ENCODE data around the gene RNASET2. TPM values are rescaled to one million over a fixed set of nuclear protein-coding genes. Genes with fewer than 3 reads are reported as not detected.

Gene RNASET2
- total and polyA plus RNA-seq, 4 donors, result 17.7 to 37.2 (median 25.0) TPM

DNA sequence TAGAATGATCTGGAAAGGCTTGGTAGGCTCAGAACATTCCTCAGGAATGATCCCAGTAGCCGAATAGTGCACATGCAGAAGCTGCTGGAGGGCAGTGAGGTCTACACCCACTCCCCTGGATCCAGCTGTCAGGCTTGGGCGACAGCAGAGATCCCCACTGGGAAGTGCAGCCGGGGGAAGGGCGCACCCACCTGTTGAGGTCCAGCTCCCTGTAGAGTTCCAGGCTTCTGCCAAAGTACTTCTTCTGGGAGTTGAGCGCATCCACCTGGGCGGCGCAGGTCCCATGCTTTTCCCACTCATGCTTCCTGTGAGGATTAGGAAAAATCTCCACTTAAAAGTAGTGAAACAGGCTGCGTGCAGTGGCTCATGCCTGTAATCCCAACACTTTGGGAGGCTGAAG lies 17.6 kb downstream of the RNASET2 start:
- 98% methylated on average over 8 of the region's 8 CpGs for WGBS
- TF ChIP-seq HNF4A (conservative IDR thresholded peaks at IDR 0.05) (no peak), FOXA2 (IDR thresholded peaks at IDR 0.05) (no peak)
- no peak overlapping the region for H3K4me3 ChIP-seq (ENCODE audit: low read depth in 1 of 3, low read length in 3 of 3)
- no peak overlapping the region for H3K9ac ChIP-seq (ENCODE audit: low read depth in 1 of 2, low read length in 2 of 2)
- no peaks in the 10 kb centered on the region for H3K4me1 ChIP-seq (ENCODE audit: control insufficient read depth in 4 of 4, insufficient read depth in 4 of 4, low read length in 3 of 4)
- H3K27me3 ChIP-seq (ENCODE audit: control insufficient read depth in 4 of 4, insufficient read depth in 4 of 4, low read length in 3 of 4), result no peaks in the 10 kb centered on the region
- H3K9me3 ChIP-seq (ENCODE audit: control insufficient read depth in 4 of 4, low read length in 3 of 4), result no peaks in the 10 kb centered on the region
- DNase-seq (ENCODE audit: low spot score), result no peak
- peaks cover 0 to 21% (median 13%) of the 10 kb centered on the region in 4 donors for H3K36me3 ChIP-seq (ENCODE audit: control insufficient read depth in 4 of 4, insufficient read depth in 3 of 4, low read depth in 1 of 4, low read length in 3 of 4)
- H3K27ac ChIP-seq (ENCODE audit: low read depth in 1 of 2, low read length in 2 of 2), result no peak overlapping the region

DNA sequence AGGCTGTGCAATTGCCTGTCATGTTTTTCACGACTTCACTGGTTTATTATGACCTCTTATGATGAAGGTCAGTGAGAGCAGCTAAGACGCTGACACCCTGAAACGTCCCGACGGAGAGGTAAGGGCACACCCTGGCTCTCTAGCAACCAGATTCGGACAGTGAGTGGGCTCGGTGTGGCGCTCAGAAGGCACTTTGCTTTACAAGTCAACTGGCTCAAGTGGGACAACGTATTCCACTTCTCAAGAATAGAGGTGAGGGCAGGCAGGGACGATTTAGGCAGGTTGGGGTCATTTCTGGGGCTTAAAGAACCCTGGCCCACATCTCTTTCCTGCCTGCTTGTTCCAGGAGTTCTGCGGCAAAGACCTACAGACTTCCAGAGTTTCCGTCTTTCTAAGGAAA lies 18.2 kb downstream of the RNASET2 start:
- TF ChIP-seq, protein P1, sequence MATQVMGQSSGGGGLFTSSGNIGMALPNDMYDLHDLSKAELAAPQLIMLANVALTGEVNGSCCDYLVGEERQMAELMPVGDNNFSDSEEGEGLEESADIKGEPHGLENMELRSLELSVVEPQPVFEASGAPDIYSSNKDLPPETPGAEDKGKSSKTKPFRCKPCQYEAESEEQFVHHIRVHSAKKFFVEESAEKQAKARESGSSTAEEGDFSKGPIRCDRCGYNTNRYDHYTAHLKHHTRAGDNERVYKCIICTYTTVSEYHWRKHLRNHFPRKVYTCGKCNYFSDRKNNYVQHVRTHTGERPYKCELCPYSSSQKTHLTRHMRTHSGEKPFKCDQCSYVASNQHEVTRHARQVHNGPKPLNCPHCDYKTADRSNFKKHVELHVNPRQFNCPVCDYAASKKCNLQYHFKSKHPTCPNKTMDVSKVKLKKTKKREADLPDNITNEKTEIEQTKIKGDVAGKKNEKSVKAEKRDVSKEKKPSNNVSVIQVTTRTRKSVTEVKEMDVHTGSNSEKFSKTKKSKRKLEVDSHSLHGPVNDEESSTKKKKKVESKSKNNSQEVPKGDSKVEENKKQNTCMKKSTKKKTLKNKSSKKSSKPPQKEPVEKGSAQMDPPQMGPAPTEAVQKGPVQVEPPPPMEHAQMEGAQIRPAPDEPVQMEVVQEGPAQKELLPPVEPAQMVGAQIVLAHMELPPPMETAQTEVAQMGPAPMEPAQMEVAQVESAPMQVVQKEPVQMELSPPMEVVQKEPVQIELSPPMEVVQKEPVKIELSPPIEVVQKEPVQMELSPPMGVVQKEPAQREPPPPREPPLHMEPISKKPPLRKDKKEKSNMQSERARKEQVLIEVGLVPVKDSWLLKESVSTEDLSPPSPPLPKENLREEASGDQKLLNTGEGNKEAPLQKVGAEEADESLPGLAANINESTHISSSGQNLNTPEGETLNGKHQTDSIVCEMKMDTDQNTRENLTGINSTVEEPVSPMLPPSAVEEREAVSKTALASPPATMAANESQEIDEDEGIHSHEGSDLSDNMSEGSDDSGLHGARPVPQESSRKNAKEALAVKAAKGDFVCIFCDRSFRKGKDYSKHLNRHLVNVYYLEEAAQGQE (IDR thresholded peaks at IDR 0.05), result no peak
- TF ChIP-seq JUND (IDR thresholded peaks at IDR 0.05) (no peak), YY1 (IDR thresholded peaks at IDR 0.05) (no peak)
- DNase-seq (ENCODE audit: low spot score), result no peak

DNA sequence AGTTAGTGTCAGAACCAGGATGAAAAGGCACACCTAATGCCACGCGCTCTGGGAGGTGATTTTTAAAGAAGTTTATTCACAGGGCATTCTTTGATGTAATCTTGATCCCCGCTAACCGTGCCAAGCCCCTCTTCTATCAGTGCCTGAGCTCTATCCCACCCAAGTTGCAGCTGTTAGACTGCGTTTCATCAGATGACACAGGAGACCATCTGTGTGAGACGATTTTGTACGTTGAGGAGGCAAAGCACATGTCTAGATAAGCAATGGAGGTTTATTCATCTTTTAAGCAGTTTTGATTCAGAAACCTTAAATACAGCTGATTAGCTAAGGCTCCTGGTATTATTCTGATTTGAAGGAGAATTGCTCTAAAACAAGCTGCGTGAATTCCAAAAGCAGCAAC lies 18.6 kb downstream of the RNASET2 start:
- H3K4me3 ChIP-seq (ENCODE audit: low read depth in 1 of 3, low read length in 3 of 3), result no peak overlapping the region
- H3K4me1 ChIP-seq (ENCODE audit: control insufficient read depth in 4 of 4, insufficient read depth in 4 of 4, low read length in 3 of 4), result no peaks in the 10 kb centered on the region
- H3K27ac ChIP-seq (ENCODE audit: low read depth in 1 of 2, low read length in 2 of 2), result no peak overlapping the region
- TF ChIP-seq, protein P2, sequence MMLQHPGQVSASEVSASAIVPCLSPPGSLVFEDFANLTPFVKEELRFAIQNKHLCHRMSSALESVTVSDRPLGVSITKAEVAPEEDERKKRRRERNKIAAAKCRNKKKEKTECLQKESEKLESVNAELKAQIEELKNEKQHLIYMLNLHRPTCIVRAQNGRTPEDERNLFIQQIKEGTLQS (IDR thresholded peaks at IDR 0.05), result no peak
- TF ChIP-seq FOXA2 (IDR thresholded peaks at IDR 0.05), result no peak
- no peak for TF ChIP-seq RXRA (IDR thresholded peaks at IDR 0.05)
- TF ChIP-seq, protein P3, sequence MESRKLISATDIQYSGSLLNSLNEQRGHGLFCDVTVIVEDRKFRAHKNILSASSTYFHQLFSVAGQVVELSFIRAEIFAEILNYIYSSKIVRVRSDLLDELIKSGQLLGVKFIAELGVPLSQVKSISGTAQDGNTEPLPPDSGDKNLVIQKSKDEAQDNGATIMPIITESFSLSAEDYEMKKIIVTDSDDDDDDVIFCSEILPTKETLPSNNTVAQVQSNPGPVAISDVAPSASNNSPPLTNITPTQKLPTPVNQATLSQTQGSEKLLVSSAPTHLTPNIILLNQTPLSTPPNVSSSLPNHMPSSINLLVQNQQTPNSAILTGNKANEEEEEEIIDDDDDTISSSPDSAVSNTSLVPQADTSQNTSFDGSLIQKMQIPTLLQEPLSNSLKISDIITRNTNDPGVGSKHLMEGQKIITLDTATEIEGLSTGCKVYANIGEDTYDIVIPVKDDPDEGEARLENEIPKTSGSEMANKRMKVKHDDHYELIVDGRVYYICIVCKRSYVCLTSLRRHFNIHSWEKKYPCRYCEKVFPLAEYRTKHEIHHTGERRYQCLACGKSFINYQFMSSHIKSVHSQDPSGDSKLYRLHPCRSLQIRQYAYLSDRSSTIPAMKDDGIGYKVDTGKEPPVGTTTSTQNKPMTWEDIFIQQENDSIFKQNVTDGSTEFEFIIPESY (IDR thresholded peaks at IDR 0.05), result no peak
- no peak for TF ChIP-seq EGR1 (IDR thresholded peaks at IDR 0.05; ENCODE audit: low read depth in 2 of 2)
- no peak for TF ChIP-seq FOXA1 (IDR thresholded peaks at IDR 0.05)
- TF ChIP-seq YY1 (IDR thresholded peaks at IDR 0.05), result no peak
- TF ChIP-seq SP1 (IDR thresholded peaks at IDR 0.05), result no peak
- TF ChIP-seq TAF1 (conservative IDR thresholded peaks at IDR 0.05), result no peak
- TF ChIP-seq, protein P1 (IDR thresholded peaks at IDR 0.05), result no peak
- no peak for TF ChIP-seq JUND (IDR thresholded peaks at IDR 0.05)
- TF ChIP-seq, protein P4, sequence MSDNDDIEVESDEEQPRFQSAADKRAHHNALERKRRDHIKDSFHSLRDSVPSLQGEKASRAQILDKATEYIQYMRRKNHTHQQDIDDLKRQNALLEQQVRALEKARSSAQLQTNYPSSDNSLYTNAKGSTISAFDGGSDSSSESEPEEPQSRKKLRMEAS (IDR thresholded peaks at IDR 0.05), result no peak
- no peak for TF ChIP-seq GABPA (IDR thresholded peaks at IDR 0.05 in 1 of 2, conservative IDR thresholded peaks at IDR 0.05 in 1 of 2)
- no peak for TF ChIP-seq RAD21 (IDR thresholded peaks at IDR 0.05)
- TF ChIP-seq HNF4A (conservative IDR thresholded peaks at IDR 0.05), result no peak
- TF ChIP-seq NR2F2 (IDR thresholded peaks at IDR 0.05), result no peak
- WGBS, result 97% methylated on average over 8 of the region's 8 CpGs
- H3K27me3 ChIP-seq (ENCODE audit: control insufficient read depth in 4 of 4, insufficient read depth in 4 of 4, low read length in 3 of 4), result no peaks in the 10 kb centered on the region
- H3K9me3 ChIP-seq (ENCODE audit: control insufficient read depth in 4 of 4, low read length in 3 of 4), result no peaks in the 10 kb centered on the region
- peaks cover 0 to 21% (median 14%) of the 10 kb centered on the region in 4 donors for H3K36me3 ChIP-seq (ENCODE audit: control insufficient read depth in 4 of 4, insufficient read depth in 3 of 4, low read depth in 1 of 4, low read length in 3 of 4)
- no peak for DNase-seq (ENCODE audit: low spot score)
- no peak overlapping the region for H3K9ac ChIP-seq (ENCODE audit: low read depth in 1 of 2, low read length in 2 of 2)

More for the DNA sequence above, 18.2 kb downstream of the RNASET2 start:
- Histone ChIP-seq H3K36me3 (ENCODE audit: control insufficient read depth in 4 of 4, insufficient read depth in 3 of 4, low read depth in 1 of 4, low read length in 3 of 4) (peaks cover 0 to 21% (median 14%) of the 10 kb centered on the region in 4 donors), H3K4me3 (ENCODE audit: low read depth in 1 of 3, low read length in 3 of 3) (no peak overlapping the region), H3K9me3 (ENCODE audit: control insufficient read depth in 4 of 4, low read length in 3 of 4) (no peaks in the 10 kb centered on the region), H3K27me3 (ENCODE audit: control insufficient read depth in 4 of 4, insufficient read depth in 4 of 4, low read length in 3 of 4) (no peaks in the 10 kb centered on the region), H3K4me1 (ENCODE audit: control insufficient read depth in 4 of 4, insufficient read depth in 4 of 4, low read length in 3 of 4) (no peaks in the 10 kb centered on the region), H3K27ac (ENCODE audit: low read depth in 1 of 2, low read length in 2 of 2) (no peak overlapping the region), H3K9ac (ENCODE audit: low read depth in 1 of 2, low read length in 2 of 2) (no peak overlapping the region)
- 94% methylated on average over 12 of the region's 12 CpGs for WGBS

All from liver (tissue), 9 donors.